HL-60 (cell line): ENCODE data around the gene CORO2A.

ENCODE experiments used
- DNase-seq, 2 experiments: peaks; one replicate each; pipeline ENCODE4 v3.0.0-alpha.2; 2010 to 2020; ENCODE audit warnings: low read depth in 1 of 2, low spot score in 1 of 2
- H3K27ac ChIP-seq: fragments of 250-450 bp; sonication (Bioruptor Pico); replicated peaks from 2 replicates; pipeline ENCODE4 v1.5.1; 2020; ENCODE audit warnings: mild to moderate bottlenecking, moderate library complexity
- H3K27me3 ChIP-seq: fragments of 250-450 bp; sonication (Bioruptor Pico); 2 replicates; pipeline ENCODE4 v1.5.1; 2021; ENCODE audit warnings: mild to moderate bottlenecking, moderate library complexity; ENCODE audit not compliant: insufficient read depth, poor library complexity, severe bottlenecking
- H3K4me3 ChIP-seq: replicated peaks from 2 replicates; pipeline ENCODE4 v1.5.1; 2011; ENCODE audit warnings: mild to moderate bottlenecking, control low read depth, low read length; ENCODE audit not compliant: insufficient read depth
- CTCF ChIP-seq: IDR thresholded peaks from one replicate; pipeline ENCODE4 v1.5.1; 2011; ENCODE audit warnings: low read length, control low read depth, inconsistent platforms; ENCODE audit not compliant: insufficient read depth
- GABPA ChIP-seq: IDR thresholded peaks from 2 replicates; pipeline ENCODE4 v1.6.1; 2012; ENCODE audit warnings: low read depth
- POLR2AphosphoS5 ChIP-seq: IDR thresholded peaks from 2 replicates; pipeline ENCODE4 v1.6.1; 2012; ENCODE audit warnings: low read depth
- SPI1 ChIP-seq: IDR thresholded peaks from 2 replicates; pipeline ENCODE4 v1.6.1; 2012; ENCODE audit warnings: low read depth, mild to moderate bottlenecking, borderline replicate concordance
- TF ChIP-seq, protein P1 (sequence below): IDR thresholded peaks from 2 replicates; pipeline ENCODE4 v1.6.1; 2012; ENCODE audit warnings: low read depth; ENCODE audit not compliant: insufficient replicate concordance

The CORO2A gene

GRCh38 chr9:98230304-98230703 is 37.9 kb upstream of the CORO2A start:
- no peak for DNase-seq
- TF ChIP-seq GABPA (no peak), SPI1 (no peak), CTCF (no peak), POLR2AphosphoS5 (no peak)
- TF ChIP-seq, protein P1, sequence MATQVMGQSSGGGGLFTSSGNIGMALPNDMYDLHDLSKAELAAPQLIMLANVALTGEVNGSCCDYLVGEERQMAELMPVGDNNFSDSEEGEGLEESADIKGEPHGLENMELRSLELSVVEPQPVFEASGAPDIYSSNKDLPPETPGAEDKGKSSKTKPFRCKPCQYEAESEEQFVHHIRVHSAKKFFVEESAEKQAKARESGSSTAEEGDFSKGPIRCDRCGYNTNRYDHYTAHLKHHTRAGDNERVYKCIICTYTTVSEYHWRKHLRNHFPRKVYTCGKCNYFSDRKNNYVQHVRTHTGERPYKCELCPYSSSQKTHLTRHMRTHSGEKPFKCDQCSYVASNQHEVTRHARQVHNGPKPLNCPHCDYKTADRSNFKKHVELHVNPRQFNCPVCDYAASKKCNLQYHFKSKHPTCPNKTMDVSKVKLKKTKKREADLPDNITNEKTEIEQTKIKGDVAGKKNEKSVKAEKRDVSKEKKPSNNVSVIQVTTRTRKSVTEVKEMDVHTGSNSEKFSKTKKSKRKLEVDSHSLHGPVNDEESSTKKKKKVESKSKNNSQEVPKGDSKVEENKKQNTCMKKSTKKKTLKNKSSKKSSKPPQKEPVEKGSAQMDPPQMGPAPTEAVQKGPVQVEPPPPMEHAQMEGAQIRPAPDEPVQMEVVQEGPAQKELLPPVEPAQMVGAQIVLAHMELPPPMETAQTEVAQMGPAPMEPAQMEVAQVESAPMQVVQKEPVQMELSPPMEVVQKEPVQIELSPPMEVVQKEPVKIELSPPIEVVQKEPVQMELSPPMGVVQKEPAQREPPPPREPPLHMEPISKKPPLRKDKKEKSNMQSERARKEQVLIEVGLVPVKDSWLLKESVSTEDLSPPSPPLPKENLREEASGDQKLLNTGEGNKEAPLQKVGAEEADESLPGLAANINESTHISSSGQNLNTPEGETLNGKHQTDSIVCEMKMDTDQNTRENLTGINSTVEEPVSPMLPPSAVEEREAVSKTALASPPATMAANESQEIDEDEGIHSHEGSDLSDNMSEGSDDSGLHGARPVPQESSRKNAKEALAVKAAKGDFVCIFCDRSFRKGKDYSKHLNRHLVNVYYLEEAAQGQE = no peak
- H3K4me3 ChIP-seq = no peak overlapping the region
- H3K27me3 ChIP-seq = no peaks in the 10 kb centered on the region
- H3K27ac ChIP-seq = no peak overlapping the region

DNA sequence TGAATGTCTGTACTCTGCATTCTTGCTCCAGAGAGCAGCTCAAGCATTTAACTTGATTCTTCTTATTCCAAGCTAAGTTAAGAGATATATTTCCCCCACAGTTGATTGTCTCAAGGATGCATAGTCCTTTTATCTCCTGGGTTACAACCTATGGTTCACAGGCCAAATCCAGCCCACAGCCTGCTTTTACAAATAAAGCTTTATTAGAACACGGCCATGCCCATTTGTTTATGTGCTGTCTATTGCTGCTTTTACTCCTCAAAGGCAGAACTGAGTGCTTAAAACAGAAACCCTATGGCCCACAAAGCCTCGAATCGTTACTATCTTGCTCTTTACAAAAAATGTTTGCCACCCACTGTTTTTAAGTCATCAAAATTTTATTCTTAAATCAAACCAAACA is 37.2 kb upstream of the CORO2A start:
- TF ChIP-seq POLR2AphosphoS5 (no peak), CTCF (no peak)
- no peak for DNase-seq
- Histone ChIP-seq H3K4me3 (no peak overlapping the region), H3K27me3 (no peaks in the 10 kb centered on the region), H3K27ac (no peak overlapping the region)

- TF ChIP-seq, protein P1 = no peak
- TF ChIP-seq SPI1 (no peak), GABPA (no peak), POLR2AphosphoS5 (no peak), CTCF (no peak)
- no peak for DNase-seq
- H3K27ac ChIP-seq = no peak overlapping the region
- no peak overlapping the region for H3K4me3 ChIP-seq
- H3K27me3 ChIP-seq = no peaks in the 10 kb centered on the region
Observed at GRCh38 chr9:98229090-98229395, 36.6 kb upstream of the CORO2A start.

DNA sequence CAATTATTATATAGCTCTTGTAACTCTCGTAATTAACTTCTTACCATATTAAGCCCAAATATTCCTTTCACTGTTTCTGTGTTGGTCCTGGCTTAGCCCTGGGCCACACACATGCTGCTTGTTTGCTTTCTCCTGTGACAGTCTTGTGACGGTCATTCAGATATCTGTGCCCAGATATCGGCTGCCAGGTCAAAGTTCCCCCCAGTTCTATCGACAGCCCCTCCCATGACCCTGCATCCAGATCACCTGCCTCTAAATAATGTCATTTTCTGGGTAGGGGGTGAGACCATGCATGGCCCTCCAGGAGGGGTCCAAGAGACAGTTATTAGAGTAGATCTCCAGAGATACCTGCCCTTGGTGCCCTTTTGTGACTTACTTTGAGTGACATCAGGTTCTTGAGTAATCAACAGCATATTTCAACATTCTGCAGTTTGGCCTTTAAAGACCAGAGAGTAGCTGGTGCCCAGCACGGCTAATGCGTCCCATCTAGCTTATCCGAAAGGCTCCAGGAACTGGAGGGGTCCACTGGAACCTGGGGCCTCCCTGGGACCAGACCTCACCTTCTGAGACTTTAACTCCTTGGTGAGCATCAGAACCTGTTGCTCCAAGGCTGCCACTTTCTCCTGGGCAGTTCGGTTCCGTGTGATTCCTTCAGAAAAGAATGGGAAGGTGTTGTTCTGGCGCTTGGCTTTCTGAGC is 36.1 kb upstream of the CORO2A start:
- Histone ChIP-seq H3K27ac (no peak overlapping the region), H3K27me3 (no peaks in the 10 kb centered on the region), H3K4me3 (no peak overlapping the region)
- DNase-seq = no peak
- no peak for TF ChIP-seq POLR2AphosphoS5
- TF ChIP-seq CTCF = no peak
- TF ChIP-seq, protein P1 = no peak
- no peak for TF ChIP-seq SPI1
- TF ChIP-seq GABPA = no peak
